HG02798 (cell line): ENCODE measurements around the gene COL15A1.

ENCODE experiments used
- ATAC-seq: cut with Tn5 transposase; IDR thresholded peaks from one replicate; pipeline ENCODE4 v1.9.1; 2021; ENCODE audit warnings: mild to moderate bottlenecking; ENCODE audit not compliant: unreplicated experiment, poor library complexity

Gene COL15A1

GRCh38 chr9:99026271-99026955, 82.7 kb downstream of the COL15A1 start:
- no peak for ATAC-seq

- ATAC-seq, result no peak
Observed at GRCh38 chr9:99026956-99027298, 83.2 kb downstream of the COL15A1 start.

- ATAC-seq, result no peak
Observed at GRCh38 chr9:99027443-99027842, 83.7 kb downstream of the COL15A1 start.

DNA sequence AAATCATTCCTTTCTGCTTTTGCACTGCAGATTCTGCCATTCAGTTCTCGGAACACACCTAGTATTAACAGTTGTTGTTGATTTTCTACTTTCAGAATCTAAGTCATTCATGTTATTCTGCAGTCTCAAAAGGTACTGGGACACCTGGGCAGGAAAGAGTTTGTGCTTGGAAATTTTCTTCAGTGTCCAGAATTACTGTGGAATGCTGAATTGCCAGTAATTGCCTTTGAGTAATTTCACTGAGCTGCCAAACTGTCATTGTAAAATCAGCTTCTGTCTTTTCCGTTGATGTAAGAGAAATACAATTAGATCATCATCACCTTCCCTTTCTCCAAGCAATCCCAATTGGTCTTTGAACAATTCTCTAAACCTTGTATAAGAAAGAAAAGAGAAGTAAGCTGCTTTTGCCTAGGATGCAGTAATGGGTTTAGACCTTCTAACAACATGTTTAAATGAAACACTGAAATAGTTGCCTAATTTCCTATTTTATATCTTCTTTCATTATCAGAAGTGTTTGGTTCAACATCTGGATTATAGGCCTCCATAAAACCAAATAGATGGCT, 85.5 kb downstream of the COL15A1 start:
- ATAC-seq, result no peak

- no peak for ATAC-seq
Observed at GRCh38 chr9:99030092-99030511, 86.4 kb downstream of the COL15A1 start.

- ATAC-seq, result no peak
Observed at GRCh38 chr9:99030610-99031109, 87.0 kb downstream of the COL15A1 start.

DNA sequence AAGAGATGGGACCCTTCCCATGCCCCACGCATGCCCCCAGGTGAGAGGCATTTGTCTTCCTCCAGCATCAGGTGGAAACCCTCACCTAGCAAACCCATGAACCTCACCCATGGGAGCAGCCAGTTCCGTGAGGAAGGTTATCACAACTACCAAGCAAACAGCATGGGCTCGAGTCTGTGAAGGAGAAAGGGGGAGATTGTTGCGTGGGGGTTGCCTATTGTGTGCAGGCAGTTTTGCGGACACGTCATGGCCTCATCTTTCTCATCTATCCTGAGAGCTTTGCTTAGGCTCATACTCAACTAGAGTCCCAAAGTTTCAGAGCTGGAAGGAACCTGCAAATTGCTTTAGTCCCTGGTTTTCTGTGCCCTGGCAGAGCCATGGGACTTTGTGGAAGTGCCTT, 87.6 kb downstream of the COL15A1 start:
- no peak for ATAC-seq

GRCh38 chr9:99031994-99032393, 88.3 kb downstream of the COL15A1 start:
- ATAC-seq, result no peak

DNA sequence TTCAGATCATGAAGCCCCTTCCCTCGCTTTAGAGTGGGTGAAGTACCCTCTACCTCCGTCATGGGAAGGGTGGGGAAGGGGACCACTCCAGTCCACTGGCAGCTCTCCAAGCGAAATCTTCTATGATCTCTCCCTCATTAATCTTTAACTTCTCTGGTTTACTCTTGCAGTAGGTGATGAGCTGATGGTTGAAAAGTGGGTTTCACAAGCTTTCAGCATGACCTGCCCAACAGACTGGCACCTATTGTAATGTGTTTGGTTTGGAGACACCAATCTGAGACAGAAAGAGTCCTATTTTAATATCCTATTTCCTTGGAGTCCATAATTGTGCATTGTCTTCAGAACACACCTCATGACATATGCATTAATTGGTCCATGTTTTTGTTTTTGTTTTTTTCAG, 90.4 kb downstream of the COL15A1 start:
- ATAC-seq, result no peak

- no peak for ATAC-seq
Observed at GRCh38 chr9:99035313-99035712, 91.6 kb downstream of the COL15A1 start.

DNA sequence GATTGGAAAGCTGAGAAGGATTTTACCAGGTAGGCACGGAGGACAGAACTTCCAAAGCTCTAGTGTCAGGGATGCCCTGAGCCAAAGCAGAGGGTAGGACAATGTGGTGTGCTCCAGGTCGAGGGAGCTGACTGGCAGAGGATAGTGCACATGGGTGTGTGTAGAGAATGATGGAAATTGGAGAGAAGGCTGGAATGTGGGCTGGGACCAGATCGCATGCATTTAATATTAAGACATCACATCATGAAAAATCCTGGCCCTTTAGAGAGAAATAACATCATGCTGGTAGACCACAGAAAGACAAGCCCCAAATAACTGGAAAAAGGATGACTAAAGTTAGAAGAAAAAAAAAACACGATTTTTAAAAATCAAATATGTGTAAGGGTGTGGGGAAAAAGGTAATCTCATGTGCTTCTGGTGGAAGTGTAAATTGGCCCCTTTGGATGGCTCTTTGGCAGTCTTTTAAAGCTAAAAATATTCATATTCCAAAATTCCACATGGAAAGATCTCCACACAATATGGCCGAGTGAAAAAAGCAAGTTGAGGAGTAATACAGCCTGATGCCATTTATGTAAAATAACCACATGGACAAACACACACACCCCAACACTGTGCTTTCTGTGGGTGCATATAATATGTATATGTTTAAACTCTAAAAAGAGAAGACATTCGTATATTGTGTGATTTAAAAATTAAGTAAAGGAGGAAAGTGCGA, 94.2 kb downstream of the COL15A1 start:
- ATAC-seq, result no peak

DNA sequence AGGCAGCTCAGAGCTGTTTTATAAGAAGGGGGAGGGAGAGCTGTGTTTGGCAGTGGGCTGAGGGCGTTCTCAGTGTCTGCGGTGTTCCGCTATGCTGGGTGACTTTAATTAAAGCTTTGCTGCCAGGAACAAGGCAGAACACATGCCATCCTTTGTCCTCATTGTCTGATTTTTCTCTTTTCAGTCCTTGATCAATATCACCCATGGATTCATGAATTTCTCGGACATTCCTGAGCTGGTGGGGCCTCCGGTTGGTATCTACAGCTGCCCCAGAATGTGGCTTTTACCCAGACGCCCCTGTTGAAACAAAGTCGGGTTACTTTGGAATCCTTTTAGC, 94.7 kb downstream of the COL15A1 start:
- no peak for ATAC-seq

- ATAC-seq, result peak; percentile 44
Observed at GRCh38 chr9:99039505-99040182, 95.9 kb downstream of the COL15A1 start.

DNA sequence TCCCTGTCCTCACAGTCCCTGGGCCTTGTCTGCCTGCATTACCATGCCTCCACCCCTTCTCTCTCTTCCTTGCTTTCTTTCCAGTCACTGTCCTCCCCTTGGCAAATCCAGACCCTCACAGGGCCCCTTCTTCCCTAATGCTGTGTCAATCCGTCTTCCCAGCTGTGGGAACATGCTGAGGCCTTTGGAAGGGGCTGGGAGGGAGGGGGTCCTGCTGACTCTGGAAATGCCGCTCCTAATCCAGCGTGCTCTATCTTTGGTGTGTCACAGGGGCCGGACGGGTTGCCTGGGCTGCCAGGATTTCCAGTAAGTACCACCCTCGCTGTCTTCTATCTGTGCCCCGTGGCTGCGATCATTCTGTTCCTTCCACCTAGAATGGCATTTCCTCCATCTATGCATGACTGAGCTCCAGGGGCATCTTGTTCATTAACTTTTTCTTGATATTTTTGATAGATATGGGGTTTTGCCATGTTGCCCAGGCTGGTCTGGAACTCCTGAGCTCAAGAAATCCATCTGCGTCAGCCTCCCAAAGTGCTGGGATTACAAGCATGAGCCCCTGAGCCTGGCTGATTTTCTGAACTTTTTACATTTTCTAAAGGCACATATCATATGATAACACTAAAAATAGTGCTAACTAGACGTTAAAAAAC, 96.7 kb downstream of the COL15A1 start:
- no peak for ATAC-seq

DNA sequence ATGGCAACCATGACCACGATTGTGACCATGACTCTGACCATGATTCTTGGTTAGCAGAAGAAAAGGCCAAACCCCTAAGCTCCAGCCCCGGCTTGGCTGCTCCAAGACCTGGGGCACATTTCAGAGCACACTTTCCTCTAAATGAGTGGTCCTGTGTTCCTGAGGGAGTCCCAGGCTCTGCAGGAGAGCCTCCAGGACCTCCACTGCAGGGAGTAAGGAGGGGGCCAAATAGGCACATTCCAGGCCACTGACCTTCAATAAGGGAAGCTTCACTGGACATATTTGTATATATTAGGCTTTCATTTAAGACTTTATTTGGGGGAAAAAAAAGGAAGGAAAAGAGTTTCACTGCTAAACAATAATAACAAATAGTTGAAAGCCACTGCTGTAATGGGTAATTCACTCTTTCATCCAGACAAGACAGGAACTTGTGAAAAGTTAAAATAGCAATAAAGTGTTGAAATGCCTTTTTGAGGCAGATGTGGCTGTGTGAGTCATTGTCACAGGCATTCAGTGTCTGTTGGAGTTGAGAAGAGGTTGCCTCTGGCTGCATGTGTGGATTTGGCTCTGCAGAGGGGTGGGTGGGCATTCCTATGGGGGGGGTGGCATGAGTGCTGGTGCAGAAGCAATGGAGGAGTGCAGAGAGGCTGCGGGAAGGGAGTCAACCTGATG, 97.3 kb downstream of the COL15A1 start:
- ATAC-seq, result no peak

DNA sequence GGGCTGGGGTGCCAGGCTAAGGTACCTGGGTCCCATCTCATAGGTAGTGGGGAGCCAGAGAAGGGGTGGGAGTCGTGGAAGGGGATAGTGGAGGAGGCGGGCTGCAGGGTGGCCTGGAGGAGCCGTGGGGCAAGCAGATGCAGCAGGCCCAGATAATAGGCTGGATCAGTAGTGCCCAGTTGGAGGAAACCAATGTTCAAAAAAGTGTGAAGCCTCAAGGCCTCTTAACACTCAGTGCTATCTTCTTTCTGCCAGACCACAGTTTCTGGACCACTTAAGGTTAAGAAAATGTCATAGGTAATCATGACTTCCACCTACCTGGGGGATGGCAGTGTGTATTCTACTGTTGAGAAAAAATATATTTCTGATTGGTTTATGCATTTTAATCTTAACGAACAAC, 97.9 kb downstream of the COL15A1 start:
- no peak for ATAC-seq

DNA sequence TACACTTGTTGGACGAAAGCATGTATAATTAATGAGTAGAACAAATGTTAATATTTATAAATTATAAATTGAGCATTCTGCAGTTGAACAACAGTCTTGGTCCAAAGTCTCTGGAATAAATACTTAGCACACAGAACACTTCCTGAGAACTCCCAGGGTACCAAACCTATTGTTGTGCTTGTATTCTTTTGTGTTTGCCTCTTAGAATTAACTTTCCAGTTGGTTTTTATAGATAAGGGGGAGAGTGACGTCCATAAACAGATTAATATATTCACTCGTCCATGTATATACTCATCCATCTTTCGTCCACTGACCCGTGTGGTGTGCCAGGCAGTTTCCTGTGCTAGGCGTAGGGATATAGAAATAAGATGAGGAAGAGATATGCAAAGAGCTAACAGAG, 98.9 kb downstream of the COL15A1 start:
- ATAC-seq, result no peak

GRCh38 chr9:99044827-99045226, 101.1 kb downstream of the COL15A1 start:
- ATAC-seq, result no peak

DNA sequence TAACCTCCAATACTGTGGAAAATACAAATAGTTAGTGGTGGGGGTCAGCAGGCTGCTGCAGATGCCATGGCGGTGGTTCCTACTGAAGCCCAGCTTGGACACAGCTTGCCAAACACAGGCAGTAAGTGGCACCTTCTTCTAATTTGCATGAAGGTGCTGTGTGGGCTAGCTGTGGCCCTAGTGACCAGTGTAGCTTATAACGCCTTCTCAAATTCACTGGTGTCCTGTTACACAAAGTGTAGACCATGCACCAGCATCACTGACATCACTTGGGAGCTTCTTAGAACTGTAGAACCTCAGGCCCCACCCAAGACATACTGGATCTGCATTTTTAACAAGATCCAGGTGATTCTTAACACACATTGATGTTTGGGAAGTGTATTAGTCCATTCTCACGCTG, 102.4 kb downstream of the COL15A1 start:
- ATAC-seq, result no peak

GRCh38 chr9:99046542-99047071, 102.9 kb downstream of the COL15A1 start:
- no peak for ATAC-seq
